GM20000 (cell line): Measurements from ENCODE around the gene IL6.

ENCODE experiments used
- DNase-seq: peaks from one replicate; pipeline ENCODE4 v3.0.0; 2012; ENCODE audit warnings: low spot score
- TF ChIP-seq, protein P1 (sequence below): IDR thresholded peaks from 2 replicates; pipeline ENCODE4 v1.5.1; 2012; ENCODE audit warnings: mild to moderate bottlenecking, control low read depth; ENCODE audit errors: extremely low read depth, missing control alignments

IL6 gene

DNA sequence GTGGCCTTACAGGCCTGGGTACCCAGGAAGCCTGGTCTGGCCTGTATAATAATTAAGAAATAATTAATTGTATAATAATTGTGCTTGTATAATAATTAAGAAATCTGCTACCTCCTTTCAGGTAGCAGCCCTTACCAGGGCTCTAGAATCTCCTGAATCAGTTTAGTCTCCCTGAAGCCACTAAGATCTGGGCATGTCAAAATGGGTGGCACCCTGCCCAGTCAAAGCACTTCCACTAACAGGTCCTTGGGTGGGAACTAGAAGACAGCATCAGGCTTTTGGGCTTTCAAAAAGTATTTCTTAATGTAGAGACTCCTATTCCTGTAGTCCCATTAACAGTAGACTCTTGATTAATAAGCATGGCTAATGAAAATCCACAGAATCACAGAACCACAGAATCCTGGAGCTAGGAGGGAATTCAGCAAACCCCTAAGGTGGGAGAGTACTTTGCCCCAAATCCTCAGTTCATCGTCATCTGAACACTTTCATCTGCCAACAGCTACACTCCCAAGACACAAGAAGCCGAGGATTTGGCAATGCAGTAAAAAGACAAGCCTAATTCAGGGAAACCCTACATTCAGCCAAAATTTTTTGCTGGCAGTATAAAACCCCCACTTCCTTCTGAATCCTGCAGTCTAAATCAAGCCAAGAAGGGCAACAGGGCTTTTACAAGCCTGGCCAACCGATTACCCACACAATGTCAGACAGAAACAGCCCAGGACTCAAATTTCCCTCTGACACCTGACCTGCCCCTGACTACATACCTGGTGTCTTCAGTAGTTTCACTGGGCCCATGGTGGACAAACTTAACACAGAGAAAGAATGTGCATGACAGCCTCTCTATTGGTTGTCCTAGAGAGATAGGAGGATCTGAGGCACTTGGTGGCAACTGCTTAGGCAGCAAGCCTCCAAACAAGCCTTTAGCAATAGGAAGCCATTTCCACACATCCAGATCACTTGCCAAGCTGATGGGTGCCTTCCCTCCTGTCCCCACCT is 5.9 kb upstream of the IL6 start:
- TF ChIP-seq, protein P1, sequence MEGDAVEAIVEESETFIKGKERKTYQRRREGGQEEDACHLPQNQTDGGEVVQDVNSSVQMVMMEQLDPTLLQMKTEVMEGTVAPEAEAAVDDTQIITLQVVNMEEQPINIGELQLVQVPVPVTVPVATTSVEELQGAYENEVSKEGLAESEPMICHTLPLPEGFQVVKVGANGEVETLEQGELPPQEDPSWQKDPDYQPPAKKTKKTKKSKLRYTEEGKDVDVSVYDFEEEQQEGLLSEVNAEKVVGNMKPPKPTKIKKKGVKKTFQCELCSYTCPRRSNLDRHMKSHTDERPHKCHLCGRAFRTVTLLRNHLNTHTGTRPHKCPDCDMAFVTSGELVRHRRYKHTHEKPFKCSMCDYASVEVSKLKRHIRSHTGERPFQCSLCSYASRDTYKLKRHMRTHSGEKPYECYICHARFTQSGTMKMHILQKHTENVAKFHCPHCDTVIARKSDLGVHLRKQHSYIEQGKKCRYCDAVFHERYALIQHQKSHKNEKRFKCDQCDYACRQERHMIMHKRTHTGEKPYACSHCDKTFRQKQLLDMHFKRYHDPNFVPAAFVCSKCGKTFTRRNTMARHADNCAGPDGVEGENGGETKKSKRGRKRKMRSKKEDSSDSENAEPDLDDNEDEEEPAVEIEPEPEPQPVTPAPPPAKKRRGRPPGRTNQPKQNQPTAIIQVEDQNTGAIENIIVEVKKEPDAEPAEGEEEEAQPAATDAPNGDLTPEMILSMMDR, result no peak
- no peak for DNase-seq

DNA sequence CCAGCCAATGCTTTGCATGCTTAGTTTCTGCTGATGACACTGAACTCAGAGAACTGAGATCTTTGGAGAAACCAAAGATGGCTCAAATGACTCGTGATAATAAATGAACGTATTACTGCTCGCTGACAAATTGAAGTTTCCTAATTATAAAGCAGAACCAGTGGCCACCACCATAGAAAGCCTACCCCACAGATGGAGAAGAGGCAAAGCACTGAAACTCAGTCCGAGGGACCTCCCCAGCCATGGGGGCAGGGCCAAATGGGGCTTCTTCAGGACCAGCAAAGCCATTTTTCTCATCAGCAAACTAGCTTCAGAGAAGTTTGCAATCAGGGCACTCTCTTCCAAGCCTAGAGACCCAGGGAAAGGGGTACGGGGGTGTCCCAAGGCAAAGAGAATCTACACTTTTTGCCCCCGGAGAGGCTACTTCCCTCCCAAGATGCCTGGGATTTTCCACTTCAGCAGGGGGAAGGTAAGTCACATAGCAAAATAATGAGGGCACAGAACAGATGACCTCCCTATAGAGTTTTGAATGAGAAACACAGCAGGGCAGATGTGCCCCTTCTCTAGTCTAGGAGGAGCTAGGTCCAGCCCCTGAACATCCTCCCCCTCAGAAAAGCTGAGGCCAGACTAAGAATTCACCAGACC is 4.3 kb upstream of the IL6 start:
- DNase-seq, result no peak
- TF ChIP-seq, protein P1, result no peak

DNA sequence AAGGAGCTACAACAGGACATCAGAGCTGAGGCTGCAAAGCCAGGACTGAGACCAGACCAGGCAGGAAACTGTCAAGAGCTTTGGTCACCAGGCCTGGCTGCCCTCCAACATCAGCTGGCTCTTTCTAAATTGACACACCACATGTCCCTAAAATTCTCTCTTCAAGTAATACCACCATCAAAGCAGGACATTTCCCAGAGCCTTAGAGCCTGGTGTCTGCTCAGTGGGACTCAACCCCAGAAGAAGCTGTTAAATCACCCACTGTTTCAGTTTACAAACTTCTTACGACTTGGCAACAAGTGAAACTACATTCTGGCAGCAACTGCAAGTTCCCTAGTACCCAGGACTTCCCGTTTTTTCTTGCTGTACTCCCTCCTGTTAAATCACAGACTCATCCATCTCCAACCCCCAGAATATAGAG is 3.8 kb upstream of the IL6 start:
- DNase-seq, result no peak
- TF ChIP-seq, protein P1, result no peak

DNA sequence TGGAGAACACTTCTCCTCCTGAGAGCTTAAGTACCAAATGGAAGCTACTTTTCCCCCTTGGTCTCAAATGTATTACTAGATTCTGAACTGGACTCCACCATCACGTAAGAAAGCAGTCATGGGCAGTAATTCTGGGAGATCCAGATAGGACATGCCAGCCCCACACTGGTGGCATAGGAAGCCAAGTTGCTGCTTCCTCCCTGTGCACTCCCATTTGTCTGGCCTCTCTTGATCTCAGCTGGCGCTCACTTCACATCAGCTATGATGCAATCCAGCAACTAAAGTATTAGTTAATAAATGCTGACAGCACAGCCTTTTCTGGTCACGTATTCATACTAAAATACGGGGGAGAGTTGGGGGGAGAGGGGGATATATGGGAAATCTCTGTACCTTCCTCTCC is 3.4 kb upstream of the IL6 start:
- no peak for DNase-seq
- TF ChIP-seq, protein P1, result no peak

DNA sequence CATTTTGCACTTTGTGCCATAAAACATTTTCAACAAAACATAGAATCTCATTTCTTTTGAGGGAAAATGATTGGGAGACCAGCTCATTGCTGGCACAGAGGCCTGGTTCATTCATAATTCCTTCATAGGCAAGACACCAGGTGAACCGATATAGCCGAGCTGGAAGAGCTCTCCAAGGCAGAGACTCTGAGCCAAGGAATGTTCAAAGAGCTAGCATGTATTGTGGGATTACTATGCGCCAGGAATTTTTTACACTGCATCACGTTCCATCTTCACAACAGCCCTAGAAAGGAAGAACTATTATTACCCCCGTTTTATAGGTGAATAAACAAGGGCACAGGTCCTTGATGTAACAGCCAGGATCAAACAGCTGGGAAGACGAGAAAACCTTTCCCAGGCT is 2.1 kb upstream of the IL6 start:
- DNase-seq, result no peak
- TF ChIP-seq, protein P1, result no peak

DNA sequence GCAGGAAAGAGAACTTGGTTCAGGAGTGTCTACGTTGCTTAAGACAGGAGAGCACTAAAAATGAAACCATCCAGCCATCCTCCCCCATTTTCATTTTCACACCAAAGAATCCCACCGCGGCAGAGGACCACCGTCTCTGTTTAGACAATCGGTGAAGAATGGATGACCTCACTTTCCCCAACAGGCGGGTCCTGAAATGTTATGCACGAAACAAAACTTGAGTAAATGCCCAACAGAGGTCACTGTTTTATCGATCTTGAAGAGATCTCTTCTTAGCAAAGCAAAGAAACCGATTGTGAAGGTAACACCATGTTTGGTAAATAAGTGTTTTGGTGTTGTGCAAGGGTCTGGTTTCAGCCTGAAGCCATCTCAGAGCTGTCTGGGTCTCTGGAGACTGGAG is 1.4 kb upstream of the IL6 start:
- TF ChIP-seq, protein P1, result peak; percentile 42
- DNase-seq, result peak; percentile 43

DNA sequence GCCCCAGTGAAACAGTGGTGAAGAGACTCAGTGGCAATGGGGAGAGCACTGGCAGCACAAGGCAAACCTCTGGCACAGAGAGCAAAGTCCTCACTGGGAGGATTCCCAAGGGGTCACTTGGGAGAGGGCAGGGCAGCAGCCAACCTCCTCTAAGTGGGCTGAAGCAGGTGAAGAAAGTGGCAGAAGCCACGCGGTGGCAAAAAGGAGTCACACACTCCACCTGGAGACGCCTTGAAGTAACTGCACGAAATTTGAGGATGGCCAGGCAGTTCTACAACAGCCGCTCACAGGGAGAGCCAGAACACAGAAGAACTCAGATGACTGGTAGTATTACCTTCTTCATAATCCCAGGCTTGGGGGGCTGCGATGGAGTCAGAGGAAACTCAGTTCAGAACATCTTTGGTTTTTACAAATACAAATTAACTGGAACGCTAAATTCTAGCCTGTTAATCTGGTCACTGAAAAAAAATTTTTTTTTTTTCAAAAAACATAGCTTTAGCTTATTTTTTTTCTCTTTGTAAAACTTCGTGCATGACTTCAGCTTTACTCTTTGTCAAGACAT is 574 bp upstream of the IL6 start:
- DNase-seq, result peak; percentile 76

More for the DNA sequence above, 574 bp upstream of the IL6 start:
- TF ChIP-seq, protein P1, result peak; percentile 34
